ENCODE results near the gene GTSE1. TPM values are rescaled to one million over a fixed set of nuclear protein-coding genes. Genes with fewer than 3 reads are reported as not detected.

Gene GTSE1
- total RNA-seq, 1 donor from 2014 or later: 0.95 TPM

DNA sequence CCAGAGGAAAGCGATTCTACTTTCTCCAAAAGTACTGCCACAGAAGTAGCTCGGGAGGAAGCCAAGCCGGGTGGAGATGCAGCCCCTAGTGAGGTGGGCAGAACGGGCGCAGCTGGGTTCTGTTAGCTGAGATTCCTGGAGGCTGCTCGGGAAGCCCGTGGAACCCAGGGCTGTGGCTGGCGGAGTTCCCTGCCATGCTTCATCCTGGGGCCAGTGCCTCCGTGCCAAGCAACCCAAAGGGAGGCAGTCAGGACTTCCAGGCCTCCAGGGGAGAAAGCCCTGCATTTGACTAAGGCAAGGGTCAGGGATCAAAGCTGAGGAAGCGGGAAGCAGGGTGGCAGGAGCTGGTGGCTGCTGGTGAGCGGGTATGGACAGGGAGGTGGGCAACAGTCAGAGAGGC lies 32.1 kb downstream of the GTSE1 start:
- no peaks in the 10 kb centered on the region for H3K27me3 Mint-ChIP-seq
- ChIA-PET POLR2A (no interaction called here), CTCF (interaction anchor here (1.3 kb wide), 1 partner anchor 39 kb away, joined by 3 read pairs; no protein-coding TSS in a partner anchor)
- no peak for ATAC-seq (ENCODE audit: low read depth)
- TF ChIP-seq, protein P1, sequence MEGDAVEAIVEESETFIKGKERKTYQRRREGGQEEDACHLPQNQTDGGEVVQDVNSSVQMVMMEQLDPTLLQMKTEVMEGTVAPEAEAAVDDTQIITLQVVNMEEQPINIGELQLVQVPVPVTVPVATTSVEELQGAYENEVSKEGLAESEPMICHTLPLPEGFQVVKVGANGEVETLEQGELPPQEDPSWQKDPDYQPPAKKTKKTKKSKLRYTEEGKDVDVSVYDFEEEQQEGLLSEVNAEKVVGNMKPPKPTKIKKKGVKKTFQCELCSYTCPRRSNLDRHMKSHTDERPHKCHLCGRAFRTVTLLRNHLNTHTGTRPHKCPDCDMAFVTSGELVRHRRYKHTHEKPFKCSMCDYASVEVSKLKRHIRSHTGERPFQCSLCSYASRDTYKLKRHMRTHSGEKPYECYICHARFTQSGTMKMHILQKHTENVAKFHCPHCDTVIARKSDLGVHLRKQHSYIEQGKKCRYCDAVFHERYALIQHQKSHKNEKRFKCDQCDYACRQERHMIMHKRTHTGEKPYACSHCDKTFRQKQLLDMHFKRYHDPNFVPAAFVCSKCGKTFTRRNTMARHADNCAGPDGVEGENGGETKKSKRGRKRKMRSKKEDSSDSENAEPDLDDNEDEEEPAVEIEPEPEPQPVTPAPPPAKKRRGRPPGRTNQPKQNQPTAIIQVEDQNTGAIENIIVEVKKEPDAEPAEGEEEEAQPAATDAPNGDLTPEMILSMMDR (IDR thresholded peaks at IDR 0.05): no peak
- H3K27ac Mint-ChIP-seq: no peak overlapping the region
- DNase-seq: no peak
- H3K4me1 Mint-ChIP-seq: no peaks in the 10 kb centered on the region
- no peak overlapping the region for H3K4me3 Mint-ChIP-seq
- no peaks in the 10 kb centered on the region for H3K9me3 Mint-ChIP-seq
- intact Hi-C loops (cut with micrococcal nuclease): no loop called here
- no peaks in the 10 kb centered on the region for H3K36me3 Mint-ChIP-seq (ENCODE audit: low read depth)

GRCh38 chr22:46329616-46330015 lies 32.9 kb downstream of the GTSE1 start:
- TF ChIP-seq, protein P1 (IDR thresholded peaks at IDR 0.05): no peak
- intact Hi-C loops (cut with micrococcal nuclease): loop anchor here (10.0 kb wide), 1 partner anchor 295 kb away; no protein-coding TSS in a partner anchor
- H3K36me3 Mint-ChIP-seq (ENCODE audit: low read depth): no peaks in the 10 kb centered on the region

GRCh38 chr22:46330426-46330825 lies 33.8 kb downstream of the GTSE1 start:
- ChIA-PET POLR2A (no interaction called here), CTCF (interaction anchor here (0.7 kb wide), 1 partner anchor 10 kb away, joined by 3 read pairs; no protein-coding TSS in a partner anchor)
- ATAC-seq (ENCODE audit: low read depth) (no peak), DNase-seq (no peak)
- Mint-ChIP-seq H3K36me3 (ENCODE audit: low read depth) (no peaks in the 10 kb centered on the region), H3K27ac (no peak overlapping the region), H3K4me3 (no peak overlapping the region), H3K9me3 (no peaks in the 10 kb centered on the region), H3K27me3 (no peaks in the 10 kb centered on the region), H3K4me1 (peaks cover 4% of the 10 kb centered on the region)
- intact Hi-C loops (cut with micrococcal nuclease): loop anchor here (10.0 kb wide), 1 partner anchor 296 kb away; no protein-coding TSS in a partner anchor
- TF ChIP-seq, protein P1 (IDR thresholded peaks at IDR 0.05): no peak

More at GRCh38 chr22:46329616-46330015, 32.9 kb downstream of the GTSE1 start:
- H3K4me3 Mint-ChIP-seq: no peak overlapping the region
- H3K27ac Mint-ChIP-seq: no peak overlapping the region
- ATAC-seq (ENCODE audit: low read depth): no peak
- peaks cover 2% of the 10 kb centered on the region for H3K4me1 Mint-ChIP-seq
- POLR2A ChIA-PET: no interaction called here
- H3K27me3 Mint-ChIP-seq: no peaks in the 10 kb centered on the region
- no peak for DNase-seq
- CTCF ChIA-PET: interaction anchor here (0.7 to 1.3 kb wide), 2 partner anchors 11 to 38 kb away, joined by 3 read pairs; no protein-coding TSS in a partner anchor
- no peaks in the 10 kb centered on the region for H3K9me3 Mint-ChIP-seq

DNA sequence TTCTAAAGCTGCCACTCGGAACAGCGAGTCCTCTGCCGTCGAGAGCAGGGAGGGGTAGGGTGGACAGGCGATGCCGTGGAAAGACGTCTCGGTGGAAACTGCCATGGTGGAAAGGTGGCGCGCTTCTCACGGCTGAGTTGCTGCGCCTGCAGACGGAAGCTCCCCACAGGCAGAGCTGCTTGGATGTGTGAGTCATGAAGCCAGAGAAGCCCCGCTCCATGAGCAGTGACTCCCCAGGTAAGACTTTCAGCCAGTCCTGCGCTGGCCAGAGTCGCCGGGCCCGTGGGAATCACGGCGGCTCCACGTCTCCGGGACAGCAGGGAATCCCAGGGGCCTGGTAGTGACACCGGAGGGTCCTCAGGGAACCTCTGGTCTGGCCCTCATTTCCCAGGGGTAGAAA lies 34.8 kb downstream of the GTSE1 start:
- DNase-seq (no peak), ATAC-seq (ENCODE audit: low read depth) (no peak)
- ChIA-PET POLR2A (no interaction called here), CTCF (no interaction called here)
- H3K4me3 Mint-ChIP-seq: no peak overlapping the region
- H3K27me3 Mint-ChIP-seq: no peaks in the 10 kb centered on the region
- TF ChIP-seq, protein P1 (IDR thresholded peaks at IDR 0.05): no peak
- H3K27ac Mint-ChIP-seq: no peak overlapping the region
- peaks cover 5% of the 10 kb centered on the region for H3K36me3 Mint-ChIP-seq (ENCODE audit: low read depth)
- no peaks in the 10 kb centered on the region for H3K9me3 Mint-ChIP-seq
- H3K4me1 Mint-ChIP-seq: peaks cover 8% of the 10 kb centered on the region
- intact Hi-C loops (cut with micrococcal nuclease): loop anchor here (10.0 kb wide), 1 partner anchor 297 kb away; no protein-coding TSS in a partner anchor

GRCh38 chr22:46335201-46336118 lies 38.8 kb downstream of the GTSE1 start, which contains the start of gene TRMU:
TRMU (plus strand) TSS chr22:46335714; CDS start chr22:46335765, 51 bp downstream.
- DNase-seq (peak; percentile 82), ATAC-seq (ENCODE audit: low read depth) (peak; percentile 92)
- intact Hi-C loops (cut with micrococcal nuclease): loop anchor here (1.0 to 10.0 kb wide), 5 partner anchors 39 to 427 kb away; partner anchors contain the start of genes CDPF1, GTSE1 and TBC1D22A
- peaks cover 26% of the 10 kb centered on the region for H3K4me1 Mint-ChIP-seq
- peak within 1 kb of the TSS; percentile 93 for H3K4me3 Mint-ChIP-seq
- peaks cover 41% of the 10 kb centered on the region for H3K36me3 Mint-ChIP-seq (ENCODE audit: low read depth)
- ChIA-PET CTCF (no interaction called here), POLR2A (interaction anchor here (0.7 to 1.7 kb wide), 15 partner anchors 36 to 427 kb away, joined by 3 to 5 read pairs (median 3); partner anchors contain the start of genes CDPF1, GTSE1 and TBC1D22A)
- no peaks in the 10 kb centered on the region for H3K27me3 Mint-ChIP-seq
- no peaks in the 10 kb centered on the region for H3K9me3 Mint-ChIP-seq
- peak within 1 kb of the TSS; percentile 92 for H3K27ac Mint-ChIP-seq
- TF ChIP-seq, protein P1 (IDR thresholded peaks at IDR 0.05): no peak

Measured in activated B cell treated with CpG ODN at 0.5 μM for 24 hours (primary cell).